B cell (primary cell): ENCODE results near the gene TEX50.

Experiments used
- EZH2 ChIP-seq: IDR thresholded peaks from 2 replicates; pipeline ENCODE4 v1.6.1; 2012; ENCODE audit warnings: borderline replicate concordance, low read depth, mild to moderate bottlenecking, moderate library complexity, low read length; ENCODE audit not compliant: insufficient read depth, poor library complexity, severe bottlenecking
- TF ChIP-seq, protein P1 (sequence below): fragments of 200-600 bp; IDR thresholded peaks from one replicate; pipeline ENCODE4 v1.8.0; 2022; ENCODE audit warnings: antibody characterized with exemption, mild to moderate bottlenecking

DNA sequence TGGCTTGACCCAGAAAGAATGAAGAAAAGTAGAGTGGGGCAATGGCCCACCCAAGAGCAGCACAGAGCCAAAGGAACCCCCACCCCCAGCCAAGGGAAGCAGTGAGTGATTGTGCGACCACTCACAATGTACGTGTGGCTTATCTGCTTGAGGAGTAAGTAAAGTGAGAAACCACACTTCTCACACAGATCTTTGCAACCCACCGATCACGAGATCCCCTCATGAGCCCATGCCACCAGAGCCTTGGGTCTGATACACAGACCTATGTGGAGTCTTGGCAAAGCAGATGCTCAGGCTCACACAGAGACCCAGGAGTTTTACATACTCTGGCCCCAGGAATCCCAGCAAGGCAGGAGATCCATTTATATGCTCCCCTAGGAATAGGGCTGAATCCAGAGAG lies 18.3 kb upstream of the TEX50 start:
- TF ChIP-seq, protein P1, sequence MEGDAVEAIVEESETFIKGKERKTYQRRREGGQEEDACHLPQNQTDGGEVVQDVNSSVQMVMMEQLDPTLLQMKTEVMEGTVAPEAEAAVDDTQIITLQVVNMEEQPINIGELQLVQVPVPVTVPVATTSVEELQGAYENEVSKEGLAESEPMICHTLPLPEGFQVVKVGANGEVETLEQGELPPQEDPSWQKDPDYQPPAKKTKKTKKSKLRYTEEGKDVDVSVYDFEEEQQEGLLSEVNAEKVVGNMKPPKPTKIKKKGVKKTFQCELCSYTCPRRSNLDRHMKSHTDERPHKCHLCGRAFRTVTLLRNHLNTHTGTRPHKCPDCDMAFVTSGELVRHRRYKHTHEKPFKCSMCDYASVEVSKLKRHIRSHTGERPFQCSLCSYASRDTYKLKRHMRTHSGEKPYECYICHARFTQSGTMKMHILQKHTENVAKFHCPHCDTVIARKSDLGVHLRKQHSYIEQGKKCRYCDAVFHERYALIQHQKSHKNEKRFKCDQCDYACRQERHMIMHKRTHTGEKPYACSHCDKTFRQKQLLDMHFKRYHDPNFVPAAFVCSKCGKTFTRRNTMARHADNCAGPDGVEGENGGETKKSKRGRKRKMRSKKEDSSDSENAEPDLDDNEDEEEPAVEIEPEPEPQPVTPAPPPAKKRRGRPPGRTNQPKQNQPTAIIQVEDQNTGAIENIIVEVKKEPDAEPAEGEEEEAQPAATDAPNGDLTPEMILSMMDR = no peak
- no peak for TF ChIP-seq EZH2
